Measurements from ENCODE around the gene KIR2DL3. TPM values are rescaled to one million over a fixed set of nuclear protein-coding genes. Genes with fewer than 3 reads are reported as not detected.
"Not testable (repeated sequence)": the region's sequence is repeated elsewhere in the genome, so short reads cannot be mapped to it uniquely, and the experiment has no call there.

The KIR2DL3 gene
- 10 to 100 TPM; 11.7 to 14.6 TPM for total RNA-seq

GRCh38 chr19:54738306-54738705 is at the start of gene KIR2DL3:
KIR2DL3 (plus strand) TSS chr19:54738513; CDS start chr19:54738546, 33 bp downstream.
- H3K27ac Mint-ChIP-seq: peak within 1 kb of the TSS; percentile 78 to 93
- not testable (repeated sequence) for H3K9me3 Mint-ChIP-seq; DNase-seq (ENCODE audit: low spot score); H3K27me3 Mint-ChIP-seq; ATAC-seq; H3K36me3 Mint-ChIP-seq
- H3K4me3 Mint-ChIP-seq: peak within 1 kb of the TSS; percentile 80
- H3K4me1 Mint-ChIP-seq (ENCODE audit: low read depth in 2 of 2): peaks cover 32 to 34% of the 10 kb centered on the region in 2 donors

GRCh38 chr19:54691582-54692297 is 46.6 kb upstream of the KIR2DL3 start:
- Mint-ChIP-seq H3K9me3 (peaks cover 4% of the 10 kb centered on the region), H3K27ac (peak overlapping the region in 1 of 2 donors; percentile 2), H3K27me3 (peaks cover 27 to 32% of the 10 kb centered on the region in 2 donors), H3K36me3 (no peaks in the 10 kb centered on the region), H3K4me1 (ENCODE audit: low read depth in 2 of 2) (peaks cover 31 to 32% of the 10 kb centered on the region in 2 donors), H3K4me3 (no peak overlapping the region)
- DNase-seq (ENCODE audit: low spot score) (no peak), ATAC-seq (no peak)

- H3K27me3 Mint-ChIP-seq: peaks cover 27% of the 10 kb centered on the region in 2 donors
- no peak overlapping the region for H3K4me3 Mint-ChIP-seq
- H3K9me3 Mint-ChIP-seq: peaks cover 4% of the 10 kb centered on the region
- peaks cover 31 to 32% of the 10 kb centered on the region in 2 donors for H3K4me1 Mint-ChIP-seq (ENCODE audit: low read depth in 2 of 2)
- DNase-seq (ENCODE audit: low spot score): no peak
- no peak overlapping the region for H3K27ac Mint-ChIP-seq
- ATAC-seq: no peak
- H3K36me3 Mint-ChIP-seq: no peaks in the 10 kb centered on the region
These were observed 46.1 kb upstream of the KIR2DL3 start for GRCh38 chr19:54692298-54692615.

- DNase-seq (ENCODE audit: low spot score): no peak
- peaks cover 4% of the 10 kb centered on the region for H3K9me3 Mint-ChIP-seq
- H3K36me3 Mint-ChIP-seq: no peaks in the 10 kb centered on the region
- H3K4me1 Mint-ChIP-seq (ENCODE audit: low read depth in 2 of 2): peaks cover 39 to 41% of the 10 kb centered on the region in 2 donors
- peak overlapping the region; percentile 8 for H3K4me3 Mint-ChIP-seq
- ATAC-seq: peak; percentile 73 to 82
- peak overlapping the region; percentile 1 to 20 for H3K27ac Mint-ChIP-seq
- H3K27me3 Mint-ChIP-seq: peaks cover 21 to 27% of the 10 kb centered on the region in 2 donors
These were observed 43.7 kb upstream of the KIR2DL3 start for GRCh38 chr19:54694648-54695047.

GRCh38 chr19:54696117-54696548 is 42.2 kb upstream of the KIR2DL3 start:
- H3K4me1 Mint-ChIP-seq (ENCODE audit: low read depth in 2 of 2): peaks cover 40% of the 10 kb centered on the region in 2 donors
- H3K9me3 Mint-ChIP-seq: peaks cover 4% of the 10 kb centered on the region
- DNase-seq (ENCODE audit: low spot score) (no peak), ATAC-seq (peak in 1 of 2 donors; percentile 28)
- no peaks in the 10 kb centered on the region for H3K36me3 Mint-ChIP-seq
- peaks cover 23 to 28% of the 10 kb centered on the region in 2 donors for H3K27me3 Mint-ChIP-seq
- H3K4me3 Mint-ChIP-seq: no peak overlapping the region
- peak overlapping the region; percentile 29 to 35 for H3K27ac Mint-ChIP-seq

GRCh38 chr19:54696766-54697165 is 41.5 kb upstream of the KIR2DL3 start:
- H3K36me3 Mint-ChIP-seq: no peaks in the 10 kb centered on the region
- H3K27ac Mint-ChIP-seq: peak overlapping the region in 1 of 2 donors; percentile 35
- H3K4me1 Mint-ChIP-seq (ENCODE audit: low read depth in 2 of 2): peaks cover 39 to 40% of the 10 kb centered on the region in 2 donors
- ATAC-seq (no peak), DNase-seq (ENCODE audit: low spot score) (no peak)
- no peak overlapping the region for H3K4me3 Mint-ChIP-seq
- H3K9me3 Mint-ChIP-seq: peaks cover 4% of the 10 kb centered on the region
- H3K27me3 Mint-ChIP-seq: peaks cover 17 to 25% of the 10 kb centered on the region in 2 donors

GRCh38 chr19:54697716-54698115 is 40.6 kb upstream of the KIR2DL3 start:
- not testable (repeated sequence) for H3K27ac Mint-ChIP-seq; H3K4me3 Mint-ChIP-seq; ATAC-seq; DNase-seq (ENCODE audit: low spot score); H3K36me3 Mint-ChIP-seq; H3K9me3 Mint-ChIP-seq
- Mint-ChIP-seq H3K4me1 (ENCODE audit: low read depth in 2 of 2) (peaks cover 37% of the 10 kb centered on the region in 2 donors), H3K27me3 (peaks cover 13 to 20% of the 10 kb centered on the region in 2 donors)

- Mint-ChIP-seq H3K4me3 (peak overlapping the region; percentile 38), H3K36me3 (no peaks in the 10 kb centered on the region), H3K27me3 (peaks cover 23 to 29% of the 10 kb centered on the region in 2 donors), H3K9me3 (no peaks in the 10 kb centered on the region), H3K27ac (peak overlapping the region; percentile 29 to 73), H3K4me1 (ENCODE audit: low read depth in 2 of 2) (peaks cover 52 to 66% of the 10 kb centered on the region in 2 donors)
- DNase-seq (ENCODE audit: low spot score) (no peak), ATAC-seq (no peak)
These were observed 33.4 kb upstream of the KIR2DL3 start for GRCh38 chr19:54704928-54705327.

GRCh38 chr19:54707962-54708361 is 30.4 kb upstream of the KIR2DL3 start:
- H3K9me3 Mint-ChIP-seq: no peaks in the 10 kb centered on the region
- ATAC-seq: peak; percentile 86 to 97
- no peaks in the 10 kb centered on the region for H3K36me3 Mint-ChIP-seq
- DNase-seq (ENCODE audit: low spot score): peak; percentile 80
- H3K27ac Mint-ChIP-seq: peak overlapping the region; percentile 50 to 61
- peaks cover 47 to 60% of the 10 kb centered on the region in 2 donors for H3K4me1 Mint-ChIP-seq (ENCODE audit: low read depth in 2 of 2)
- H3K4me3 Mint-ChIP-seq: peak overlapping the region; percentile 24
- peaks cover 23 to 28% of the 10 kb centered on the region in 2 donors for H3K27me3 Mint-ChIP-seq

- ATAC-seq (no peak), DNase-seq (ENCODE audit: low spot score) (no peak)
- H3K27ac Mint-ChIP-seq: peak overlapping the region; percentile 60 to 61
- no peaks in the 10 kb centered on the region for H3K36me3 Mint-ChIP-seq
- H3K27me3 Mint-ChIP-seq: peaks cover 17 to 25% of the 10 kb centered on the region in 2 donors
- H3K9me3 Mint-ChIP-seq: no peaks in the 10 kb centered on the region
- peak overlapping the region; percentile 39 for H3K4me3 Mint-ChIP-seq
- peaks cover 40 to 54% of the 10 kb centered on the region in 2 donors for H3K4me1 Mint-ChIP-seq (ENCODE audit: low read depth in 2 of 2)
These were observed 29.5 kb upstream of the KIR2DL3 start for GRCh38 chr19:54708781-54709180.

- Mint-ChIP-seq H3K36me3 (no peaks in the 10 kb centered on the region), H3K4me1 (ENCODE audit: low read depth in 2 of 2) (peaks cover 36 to 48% of the 10 kb centered on the region in 2 donors), H3K9me3 (no peaks in the 10 kb centered on the region), H3K4me3 (peak overlapping the region; percentile 39), H3K27me3 (peaks cover 11 to 21% of the 10 kb centered on the region in 2 donors), H3K27ac (peak overlapping the region; percentile 60 to 61)
- ATAC-seq (no peak), DNase-seq (ENCODE audit: low spot score) (no peak)
These were observed 28.9 kb upstream of the KIR2DL3 start for GRCh38 chr19:54709212-54709948.

GRCh38 chr19:54709956-54710355 is 28.4 kb upstream of the KIR2DL3 start:
- not testable (repeated sequence) for H3K27ac Mint-ChIP-seq; DNase-seq (ENCODE audit: low spot score); ATAC-seq; H3K9me3 Mint-ChIP-seq; H3K36me3 Mint-ChIP-seq; H3K4me3 Mint-ChIP-seq
- Mint-ChIP-seq H3K27me3 (peaks cover 6 to 18% of the 10 kb centered on the region in 2 donors), H3K4me1 (ENCODE audit: low read depth in 2 of 2) (peaks cover 34 to 42% of the 10 kb centered on the region in 2 donors)

GRCh38 chr19:54724142-54724541 is 14.2 kb upstream of the KIR2DL3 start, which contains the start of gene KIR3DL3:
KIR3DL3 (plus strand) TSS chr19:54724442; CDS start chr19:54724497, 55 bp downstream.
- Mint-ChIP-seq H3K4me1 (ENCODE audit: low read depth in 2 of 2) (peaks cover 7 to 10% of the 10 kb centered on the region in 2 donors), H3K9me3 (peaks cover 3% of the 10 kb centered on the region), H3K27ac (peak within 1 kb of the TSS in 1 of 2 donors; percentile 11), H3K4me3 (no peak within 1 kb of the TSS), H3K27me3 (peaks cover 19 to 24% of the 10 kb centered on the region in 2 donors), H3K36me3 (peaks cover 17% of the 10 kb centered on the region)
- ATAC-seq: no peak
- no peak for DNase-seq (ENCODE audit: low spot score)

GRCh38 chr19:54724644-54725043 is 13.7 kb upstream of the KIR2DL3 start:
- ATAC-seq: no peak
- peaks cover 17% of the 10 kb centered on the region for H3K36me3 Mint-ChIP-seq
- peaks cover 20 to 25% of the 10 kb centered on the region in 2 donors for H3K27me3 Mint-ChIP-seq

More at GRCh38 chr19:54724644-54725043, 13.7 kb upstream of the KIR2DL3 start:
- Mint-ChIP-seq H3K4me3 (no peak overlapping the region), H3K27ac (peak overlapping the region in 1 of 2 donors; percentile 11), H3K9me3 (peaks cover 3% of the 10 kb centered on the region), H3K4me1 (ENCODE audit: low read depth in 2 of 2) (peaks cover 9 to 11% of the 10 kb centered on the region in 2 donors)
- DNase-seq (ENCODE audit: low spot score): no peak

All from natural killer cell treated with Interleukin-12 subunit alpha and Interleukin-12 subunit beta and Interleukin-15 and Interleukin-18, amount 100 ng/mL, for 72 hours (primary cell).